ENCODE data around the gene TM2D1. TPM values are rescaled to one million over a fixed set of nuclear protein-coding genes. Genes with fewer than 3 reads are reported as not detected.

TM2D1 gene
- polyA plus RNA-seq, 1 donor from 2014 or later: 161 TPM

- no peak overlapping the region for H2AFZ ChIP-seq (ENCODE audit: low read depth, low read length)
- H3K36me3 ChIP-seq (ENCODE audit: insufficient read depth, low read length): no peaks in the 10 kb centered on the region
- no peaks in the 10 kb centered on the region for H3K79me2 ChIP-seq (replicated peaks; ENCODE audit: insufficient read depth, low read length)
- no peak overlapping the region for H3K4me3 ChIP-seq (ENCODE audit: low read length)
- no peaks in the 10 kb centered on the region for H3K9me3 ChIP-seq (ENCODE audit: low read length)
- no peaks in the 10 kb centered on the region for H3F3A ChIP-seq (ENCODE audit: insufficient read depth, low read length, poor library complexity, severe bottlenecking)
- TF ChIP-seq EP300 (conservative IDR thresholded peaks at IDR 0.05; ENCODE audit: poor library complexity, severe bottlenecking) (no peak), REST (IDR thresholded peaks at IDR 0.05; ENCODE audit: borderline replicate concordance) (no peak), MXI1 (conservative IDR thresholded peaks at IDR 0.05; ENCODE audit: poor library complexity, severe bottlenecking) (no peak), RAD21 (conservative IDR thresholded peaks at IDR 0.05) (no peak)
- TF ChIP-seq, protein P1, sequence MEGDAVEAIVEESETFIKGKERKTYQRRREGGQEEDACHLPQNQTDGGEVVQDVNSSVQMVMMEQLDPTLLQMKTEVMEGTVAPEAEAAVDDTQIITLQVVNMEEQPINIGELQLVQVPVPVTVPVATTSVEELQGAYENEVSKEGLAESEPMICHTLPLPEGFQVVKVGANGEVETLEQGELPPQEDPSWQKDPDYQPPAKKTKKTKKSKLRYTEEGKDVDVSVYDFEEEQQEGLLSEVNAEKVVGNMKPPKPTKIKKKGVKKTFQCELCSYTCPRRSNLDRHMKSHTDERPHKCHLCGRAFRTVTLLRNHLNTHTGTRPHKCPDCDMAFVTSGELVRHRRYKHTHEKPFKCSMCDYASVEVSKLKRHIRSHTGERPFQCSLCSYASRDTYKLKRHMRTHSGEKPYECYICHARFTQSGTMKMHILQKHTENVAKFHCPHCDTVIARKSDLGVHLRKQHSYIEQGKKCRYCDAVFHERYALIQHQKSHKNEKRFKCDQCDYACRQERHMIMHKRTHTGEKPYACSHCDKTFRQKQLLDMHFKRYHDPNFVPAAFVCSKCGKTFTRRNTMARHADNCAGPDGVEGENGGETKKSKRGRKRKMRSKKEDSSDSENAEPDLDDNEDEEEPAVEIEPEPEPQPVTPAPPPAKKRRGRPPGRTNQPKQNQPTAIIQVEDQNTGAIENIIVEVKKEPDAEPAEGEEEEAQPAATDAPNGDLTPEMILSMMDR (IDR thresholded peaks at IDR 0.05; ENCODE audit: poor library complexity, severe bottlenecking): no peak
- H3K27ac ChIP-seq (ENCODE audit: low read length): no peak overlapping the region
- no peaks in the 10 kb centered on the region for H4K20me1 ChIP-seq (ENCODE audit: insufficient read depth)
- no peak overlapping the region for H3K4me2 ChIP-seq (ENCODE audit: low read length)
- no peaks in the 10 kb centered on the region for H3K27me3 ChIP-seq (ENCODE audit: insufficient read depth, low read depth, low read length)
- no peak overlapping the region for H3K9ac ChIP-seq (ENCODE audit: low read length)
- H3K9me2 ChIP-seq (ENCODE audit: insufficient read depth, low read length): no peaks in the 10 kb centered on the region
These were observed 77.8 kb downstream of the TM2D1 start for GRCh38 chr1:61647142-61647541.

DNA sequence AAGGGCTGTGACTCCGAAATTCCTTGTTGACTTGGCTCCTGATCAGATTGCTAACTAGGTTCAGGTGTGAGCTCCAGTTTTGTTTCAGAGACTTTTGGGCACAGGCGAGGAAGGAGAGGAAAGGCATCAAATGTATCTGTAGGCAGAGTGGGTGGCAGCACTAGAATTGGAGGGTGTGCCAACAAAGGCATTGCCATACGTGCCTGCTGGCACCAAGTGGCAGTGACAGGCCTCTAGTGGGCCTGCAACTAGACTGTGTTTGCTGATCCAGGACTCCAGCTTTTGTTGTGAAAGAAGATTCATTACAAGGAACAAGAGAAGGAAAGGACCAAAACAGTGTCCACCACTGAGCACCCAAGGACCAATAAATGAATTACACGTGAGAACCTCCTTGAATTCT is 79.5 kb downstream of the TM2D1 start:
- H3K36me3 ChIP-seq (ENCODE audit: insufficient read depth, low read length): no peaks in the 10 kb centered on the region
- H3K9me2 ChIP-seq (ENCODE audit: insufficient read depth, low read length): no peaks in the 10 kb centered on the region
- TF ChIP-seq EP300 (conservative IDR thresholded peaks at IDR 0.05; ENCODE audit: poor library complexity, severe bottlenecking) (no peak), REST (IDR thresholded peaks at IDR 0.05; ENCODE audit: borderline replicate concordance) (no peak), SMC3 (conservative IDR thresholded peaks at IDR 0.05; ENCODE audit: poor library complexity) (no peak), EZH2 (IDR thresholded peaks at IDR 0.05; ENCODE audit: borderline replicate concordance, insufficient read depth, low read length, poor library complexity, severe bottlenecking) (no peak), POLR2AphosphoS5 (IDR thresholded peaks at IDR 0.05) (no peak), RAD21 (conservative IDR thresholded peaks at IDR 0.05) (no peak)
- no peaks in the 10 kb centered on the region for H4K20me1 ChIP-seq (ENCODE audit: insufficient read depth)
- H3K9ac ChIP-seq (ENCODE audit: low read length): no peak overlapping the region
- H3K27ac ChIP-seq (ENCODE audit: low read length): no peak overlapping the region
- no peaks in the 10 kb centered on the region for H3F3A ChIP-seq (ENCODE audit: insufficient read depth, low read length, poor library complexity, severe bottlenecking)
- H3K27me3 ChIP-seq (ENCODE audit: insufficient read depth, low read depth, low read length): no peaks in the 10 kb centered on the region
- H2AFZ ChIP-seq (ENCODE audit: low read depth, low read length): no peak overlapping the region
- H3K79me2 ChIP-seq (replicated peaks; ENCODE audit: insufficient read depth, low read length): no peaks in the 10 kb centered on the region
- no peak overlapping the region for H3K4me2 ChIP-seq (ENCODE audit: low read length)
- H3K4me3 ChIP-seq (ENCODE audit: low read length): no peak overlapping the region
- H3K9me3 ChIP-seq (ENCODE audit: low read length): no peaks in the 10 kb centered on the region

All from neural cell (in vitro differentiated cells).